HepG2 (cell line): ENCODE data around the gene CFD. TPM values are rescaled to one million over a fixed set of nuclear protein-coding genes. Genes with fewer than 3 reads are reported as not detected.

Source experiments
- CSRNP2 ChIP-seq: sonication (generic); formaldehyde crosslinking; conservative IDR thresholded peaks from 2 replicates; pipeline ENCODE4 v1.8.0; 2022; ENCODE audit warnings: low read depth, missing genetic modification reagents
- GLI4 ChIP-seq: sonication (generic); formaldehyde crosslinking; IDR thresholded peaks from 2 replicates; pipeline ENCODE4 v1.5.1; 2020; ENCODE audit warnings: missing genetic modification reagents, mild to moderate bottlenecking, moderate library complexity, borderline replicate concordance
- KAT8 ChIP-seq: IDR thresholded peaks from 2 replicates; pipeline ENCODE4 v1.6.1; 2016; ENCODE audit warnings: missing genetic modification reagents, missing compliant biosample characterization
- MED13 ChIP-seq: sonication (generic); formaldehyde crosslinking; IDR thresholded peaks from 2 replicates; pipeline ENCODE4 v1.5.0; 2020; ENCODE audit warnings: missing genetic modification reagents
- MLLT10 ChIP-seq: sonication (generic); formaldehyde crosslinking; IDR thresholded peaks from 2 replicates; pipeline ENCODE4 v1.4.0; 2020; ENCODE audit warnings: missing genetic modification reagents
- RCOR2 ChIP-seq: IDR thresholded peaks from 2 replicates; pipeline ENCODE4 v1.6.1; 2016; ENCODE audit warnings: missing biosample characterization, missing genetic modification reagents
- SALL1 ChIP-seq: sonication (generic); formaldehyde crosslinking; IDR thresholded peaks from 2 replicates; pipeline ENCODE4 v1.8.0; 2022; ENCODE audit warnings: mild to moderate bottlenecking, missing genetic modification reagents
- SNRNP70 ChIP-seq: fragments of 200-400 bp; formaldehyde crosslinking; IDR thresholded peaks from 2 replicates; pipeline ENCODE4 v1.6.1; 2017; ENCODE audit warnings: mild to moderate bottlenecking, low read depth, low read length, moderate library complexity
- SPEN ChIP-seq: sonication (generic); formaldehyde crosslinking; IDR thresholded peaks from 2 replicates; pipeline ENCODE4 v1.5.1; 2020; ENCODE audit warnings: low read depth, mild to moderate bottlenecking, missing genetic modification reagents
- STAG1 ChIP-seq: sonication (generic); formaldehyde crosslinking; IDR thresholded peaks from 2 replicates; pipeline ENCODE4 v1.4.0; 2020; ENCODE audit warnings: missing genetic modification reagents
- TCF7L2 ChIP-seq: IDR thresholded peaks from 2 replicates; pipeline ENCODE4 v1.6.1; 2011; ENCODE audit warnings: mild to moderate bottlenecking, low read depth, low read length, moderate library complexity
- ZNF20 ChIP-seq: sonication (generic); formaldehyde crosslinking; IDR thresholded peaks from 2 replicates; pipeline ENCODE4 v1.4.0; 2020; ENCODE audit warnings: mild to moderate bottlenecking, moderate library complexity, missing genetic modification reagents
- ZNF550 ChIP-seq: sonication (generic); formaldehyde crosslinking; IDR thresholded peaks from 2 replicates; pipeline ENCODE4 v1.4.0; 2020; ENCODE audit warnings: mild to moderate bottlenecking, missing genetic modification reagents, borderline replicate concordance
- ZNF558 ChIP-seq: sonication (generic); formaldehyde crosslinking; IDR thresholded peaks from 2 replicates; pipeline ENCODE4 v1.9.0; 2022; ENCODE audit warnings: mild to moderate bottlenecking, missing genetic modification reagents, borderline replicate concordance
- polyA plus RNA-seq, 8 experiments: library from polyadenylated mRNA; depleted of rRNA in 3 of 8; stranded (reverse) in 7 of 8; unstranded in 1 of 8; fragments of >200 nt; fragmentation: Illumina TruSeq in 4 of 8; extraction: Trizol in 4 of 8; gene quantifications; 2 replicates each; pipeline versions ENCODE4 v1.2.1 to v1.2.3, GENCODE V29; 2011 to 2016; ENCODE audit warnings: low read depth in 4 of 8, missing spikeins in 1 of 8, mixed read lengths in 1 of 8; ENCODE audit not compliant: insufficient read depth in 1 of 8
- total RNA-seq, 5 experiments: library from RNA; depleted of rRNA; stranded (reverse); fragments of >200 nt; fragmentation: Illumina TruSeq; extraction: Trizol; gene quantifications; 2 replicates each; pipeline ENCODE4 v1.2.3, GENCODE V29; 2016; ENCODE audit warnings: low read depth in 1 of 5
- TF ChIP-seq, protein P1 (sequence below): sonication (generic); formaldehyde crosslinking; IDR thresholded peaks from 2 replicates; pipeline ENCODE4 v1.5.0; 2020; ENCODE audit warnings: mild to moderate bottlenecking, missing genetic modification reagents, borderline replicate concordance
- TF ChIP-seq, protein P2 (sequence below): sonication (generic); formaldehyde crosslinking; IDR thresholded peaks from 2 replicates; pipeline ENCODE4 v1.4.0; 2020; ENCODE audit warnings: missing genetic modification reagents

CFD gene
- total and polyA plus RNA-seq, 2 of the 13 experiments (the other 11 are each of a cell fraction or from before 2014, with no cell fraction given) = 2.3 to 4.6 TPM

GRCh38 chr19:892894-893689 is 33.6 kb downstream of the CFD start, which contains the start of the genes MED16 and RNU6-9 (continued):
- TF ChIP-seq, protein P1, sequence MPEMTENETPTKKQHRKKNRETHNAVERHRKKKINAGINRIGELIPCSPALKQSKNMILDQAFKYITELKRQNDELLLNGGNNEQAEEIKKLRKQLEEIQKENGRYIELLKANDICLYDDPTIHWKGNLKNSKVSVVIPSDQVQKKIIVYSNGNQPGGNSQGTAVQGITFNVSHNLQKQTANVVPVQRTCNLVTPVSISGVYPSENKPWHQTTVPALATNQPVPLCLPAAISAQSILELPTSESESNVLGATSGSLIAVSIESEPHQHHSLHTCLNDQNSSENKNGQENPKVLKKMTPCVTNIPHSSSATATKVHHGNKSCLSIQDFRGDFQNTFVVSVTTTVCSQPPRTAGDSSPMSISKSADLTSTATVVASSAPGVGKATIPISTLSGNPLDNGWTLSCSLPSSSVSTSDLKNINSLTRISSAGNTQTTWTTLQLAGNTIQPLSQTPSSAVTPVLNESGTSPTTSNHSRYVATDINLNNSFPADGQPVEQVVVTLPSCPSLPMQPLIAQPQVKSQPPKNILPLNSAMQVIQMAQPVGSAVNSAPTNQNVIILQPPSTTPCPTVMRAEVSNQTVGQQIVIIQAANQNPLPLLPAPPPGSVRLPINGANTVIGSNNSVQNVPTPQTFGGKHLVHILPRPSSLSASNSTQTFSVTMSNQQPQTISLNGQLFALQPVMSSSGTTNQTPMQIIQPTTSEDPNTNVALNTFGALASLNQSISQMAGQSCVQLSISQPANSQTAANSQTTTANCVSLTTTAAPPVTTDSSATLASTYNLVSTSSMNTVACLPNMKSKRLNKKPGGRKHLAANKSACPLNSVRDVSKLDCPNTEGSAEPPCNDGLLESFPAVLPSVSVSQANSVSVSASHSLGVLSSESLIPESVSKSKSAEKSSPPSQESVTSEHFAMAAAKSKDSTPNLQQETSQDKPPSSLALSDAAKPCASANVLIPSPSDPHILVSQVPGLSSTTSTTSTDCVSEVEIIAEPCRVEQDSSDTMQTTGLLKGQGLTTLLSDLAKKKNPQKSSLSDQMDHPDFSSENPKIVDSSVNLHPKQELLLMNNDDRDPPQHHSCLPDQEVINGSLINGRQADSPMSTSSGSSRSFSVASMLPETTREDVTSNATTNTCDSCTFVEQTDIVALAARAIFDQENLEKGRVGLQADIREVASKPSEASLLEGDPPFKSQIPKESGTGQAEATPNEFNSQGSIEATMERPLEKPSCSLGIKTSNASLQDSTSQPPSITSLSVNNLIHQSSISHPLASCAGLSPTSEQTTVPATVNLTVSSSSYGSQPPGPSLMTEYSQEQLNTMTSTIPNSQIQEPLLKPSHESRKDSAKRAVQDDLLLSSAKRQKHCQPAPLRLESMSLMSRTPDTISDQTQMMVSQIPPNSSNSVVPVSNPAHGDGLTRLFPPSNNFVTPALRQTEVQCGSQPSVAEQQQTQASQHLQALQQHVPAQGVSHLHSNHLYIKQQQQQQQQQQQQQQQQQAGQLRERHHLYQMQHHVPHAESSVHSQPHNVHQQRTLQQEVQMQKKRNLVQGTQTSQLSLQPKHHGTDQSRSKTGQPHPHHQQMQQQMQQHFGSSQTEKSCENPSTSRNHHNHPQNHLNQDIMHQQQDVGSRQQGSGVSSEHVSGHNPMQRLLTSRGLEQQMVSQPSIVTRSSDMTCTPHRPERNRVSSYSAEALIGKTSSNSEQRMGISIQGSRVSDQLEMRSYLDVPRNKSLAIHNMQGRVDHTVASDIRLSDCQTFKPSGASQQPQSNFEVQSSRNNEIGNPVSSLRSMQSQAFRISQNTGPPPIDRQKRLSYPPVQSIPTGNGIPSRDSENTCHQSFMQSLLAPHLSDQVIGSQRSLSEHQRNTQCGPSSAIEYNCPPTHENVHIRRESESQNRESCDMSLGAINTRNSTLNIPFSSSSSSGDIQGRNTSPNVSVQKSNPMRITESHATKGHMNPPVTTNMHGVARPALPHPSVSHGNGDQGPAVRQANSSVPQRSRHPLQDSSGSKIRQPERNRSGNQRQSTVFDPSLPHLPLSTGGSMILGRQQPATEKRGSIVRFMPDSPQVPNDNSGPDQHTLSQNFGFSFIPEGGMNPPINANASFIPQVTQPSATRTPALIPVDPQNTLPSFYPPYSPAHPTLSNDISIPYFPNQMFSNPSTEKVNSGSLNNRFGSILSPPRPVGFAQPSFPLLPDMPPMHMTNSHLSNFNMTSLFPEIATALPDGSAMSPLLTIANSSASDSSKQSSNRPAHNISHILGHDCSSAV (CRISPR knock-in tag) = no peak
- TF ChIP-seq STAG1 (CRISPR knock-in tag) (no peak), GLI4 (CRISPR knock-in tag) (no peak), SPEN (peak; percentile 77), SNRNP70 (no peak), TCF7L2 (no peak), KAT8 (0 out of 2 replicates have a peak, but pooled peaks have one; percentile 41), CSRNP2 (CRISPR knock-in tag) (no peak), RCOR2 (CRISPR knock-in tag) (no peak), ZNF558 (CRISPR knock-in tag) (0 out of 2 replicates have a peak, but pooled peaks have one; percentile 63), MLLT10 (CRISPR knock-in tag) (no peak), SALL1 (CRISPR knock-in tag) (peak; percentile 73), MED13 (CRISPR knock-in tag) (no peak), ZNF20 (CRISPR knock-in tag) (no peak), ZNF550 (CRISPR knock-in tag) (no peak)
- TF ChIP-seq, protein P2, sequence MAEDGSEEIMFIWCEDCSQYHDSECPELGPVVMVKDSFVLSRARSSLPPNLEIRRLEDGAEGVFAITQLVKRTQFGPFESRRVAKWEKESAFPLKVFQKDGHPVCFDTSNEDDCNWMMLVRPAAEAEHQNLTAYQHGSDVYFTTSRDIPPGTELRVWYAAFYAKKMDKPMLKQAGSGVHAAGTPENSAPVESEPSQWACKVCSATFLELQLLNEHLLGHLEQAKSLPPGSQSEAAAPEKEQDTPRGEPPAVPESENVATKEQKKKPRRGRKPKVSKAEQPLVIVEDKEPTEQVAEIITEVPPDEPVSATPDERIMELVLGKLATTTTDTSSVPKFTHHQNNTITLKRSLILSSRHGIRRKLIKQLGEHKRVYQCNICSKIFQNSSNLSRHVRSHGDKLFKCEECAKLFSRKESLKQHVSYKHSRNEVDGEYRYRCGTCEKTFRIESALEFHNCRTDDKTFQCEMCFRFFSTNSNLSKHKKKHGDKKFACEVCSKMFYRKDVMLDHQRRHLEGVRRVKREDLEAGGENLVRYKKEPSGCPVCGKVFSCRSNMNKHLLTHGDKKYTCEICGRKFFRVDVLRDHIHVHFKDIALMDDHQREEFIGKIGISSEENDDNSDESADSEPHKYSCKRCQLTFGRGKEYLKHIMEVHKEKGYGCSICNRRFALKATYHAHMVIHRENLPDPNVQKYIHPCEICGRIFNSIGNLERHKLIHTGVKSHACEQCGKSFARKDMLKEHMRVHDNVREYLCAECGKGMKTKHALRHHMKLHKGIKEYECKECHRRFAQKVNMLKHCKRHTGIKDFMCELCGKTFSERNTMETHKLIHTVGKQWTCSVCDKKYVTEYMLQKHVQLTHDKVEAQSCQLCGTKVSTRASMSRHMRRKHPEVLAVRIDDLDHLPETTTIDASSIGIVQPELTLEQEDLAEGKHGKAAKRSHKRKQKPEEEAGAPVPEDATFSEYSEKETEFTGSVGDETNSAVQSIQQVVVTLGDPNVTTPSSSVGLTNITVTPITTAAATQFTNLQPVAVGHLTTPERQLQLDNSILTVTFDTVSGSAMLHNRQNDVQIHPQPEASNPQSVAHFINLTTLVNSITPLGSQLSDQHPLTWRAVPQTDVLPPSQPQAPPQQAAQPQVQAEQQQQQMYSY (CRISPR knock-in tag) = no peak
